Astrocyte (in vitro differentiated cells and primary cell): ENCODE data around the gene DNTT. TPM values are rescaled to one million over a fixed set of nuclear protein-coding genes. Genes with fewer than 3 reads are reported as not detected.

Experiments used
- DNase-seq: peaks from one replicate; pipeline ENCODE4 v3.0.0-alpha.2; 2010; ENCODE audit warnings: low read depth
- FAIRE-seq: peaks from 2 replicates; lab custom pipeline; 2011; peaks lifted over from hg19 to GRCh38; lab: Jason Lieb, UNC
- H2AFZ ChIP-seq: 2 replicates; pipeline ENCODE4 v1.6.0; 2012; ENCODE audit warnings: low read depth, low read length, inconsistent platforms
- H3K27ac ChIP-seq: 2 replicates; pipeline ENCODE4 v1.5.1; 2011; ENCODE audit warnings: low read depth, low read length, inconsistent platforms
- H3K27me3 ChIP-seq: 2 replicates; pipeline ENCODE4 v1.6.0; 2011; ENCODE audit warnings: low read length, inconsistent platforms; ENCODE audit not compliant: insufficient read depth
- H3K36me3 ChIP-seq: 2 replicates; pipeline ENCODE4 v1.5.1; 2011; ENCODE audit warnings: low read length, inconsistent platforms; ENCODE audit not compliant: insufficient read depth
- H3K4me1 ChIP-seq: 2 replicates; pipeline ENCODE4 v1.5.1; 2011; ENCODE audit warnings: low read length, inconsistent platforms; ENCODE audit not compliant: insufficient read depth
- H3K4me2 ChIP-seq: 2 replicates; pipeline ENCODE4 v1.6.0; 2012; ENCODE audit warnings: low read length, inconsistent platforms
- H3K4me3 ChIP-seq: 2 replicates; pipeline ENCODE4 v1.5.1; 2011; ENCODE audit warnings: low read depth, mild to moderate bottlenecking, low read length, inconsistent platforms; ENCODE audit not compliant: insufficient read depth
- H3K79me2 ChIP-seq: 2 replicates; pipeline ENCODE4 v1.6.0; 2012; ENCODE audit warnings: mild to moderate bottlenecking, low read length, inconsistent platforms; ENCODE audit not compliant: insufficient read depth
- H3K9ac ChIP-seq: 2 replicates; pipeline ENCODE4 v1.6.0; 2012; ENCODE audit warnings: mild to moderate bottlenecking, low read length, inconsistent platforms
- H3K9me3 ChIP-seq: 2 replicates; pipeline ENCODE4 v1.5.1; 2012; ENCODE audit warnings: low read depth, mild to moderate bottlenecking, low read length, inconsistent platforms; ENCODE audit not compliant: insufficient read depth
- H4K20me1 ChIP-seq: 2 replicates; pipeline ENCODE4 v1.6.0; 2012; ENCODE audit warnings: low read length, inconsistent platforms; ENCODE audit not compliant: insufficient read depth
- H3K27ac Mint-ChIP-seq: one replicate; pipeline ENCODE4 v1.8.0; 2021; ENCODE audit warnings: mild to moderate bottlenecking, mixed read lengths; ENCODE audit not compliant: unreplicated experiment
- H3K27me3 Mint-ChIP-seq: one replicate; pipeline ENCODE4 v1.8.0; 2021; ENCODE audit warnings: low read depth, mixed read lengths; ENCODE audit not compliant: unreplicated experiment
- H3K36me3 Mint-ChIP-seq: one replicate; pipeline ENCODE4 v1.8.0; 2021; ENCODE audit warnings: low read depth, mixed read lengths; ENCODE audit not compliant: unreplicated experiment
- H3K4me1 Mint-ChIP-seq: one replicate; pipeline ENCODE4 v1.8.0; 2021; ENCODE audit warnings: low read depth, mixed read lengths; ENCODE audit not compliant: unreplicated experiment
- H3K4me3 Mint-ChIP-seq: one replicate; pipeline ENCODE4 v1.8.0; 2021; ENCODE audit warnings: mild to moderate bottlenecking, moderate library complexity, mixed read lengths; ENCODE audit not compliant: unreplicated experiment
- H3K9me3 Mint-ChIP-seq: one replicate; pipeline ENCODE4 v1.8.0; 2021; ENCODE audit warnings: mild to moderate bottlenecking, mixed read lengths; ENCODE audit not compliant: unreplicated experiment
- EZH2 ChIP-seq: IDR thresholded peaks from 2 replicates; pipeline ENCODE4 v1.6.1; 2012; ENCODE audit warnings: mild to moderate bottlenecking, low read length, inconsistent platforms; ENCODE audit not compliant: insufficient read depth
- total RNA-seq: library from RNA; stranded (reverse); gene quantifications from 2 replicates; pipeline ENCODE4 v1.2.1, GENCODE V29; 2021
- TF ChIP-seq, protein P1 (sequence below): IDR thresholded peaks from 2 replicates; pipeline ENCODE4 v1.5.1; 2011; ENCODE audit warnings: low read depth, mild to moderate bottlenecking, inconsistent platforms, low read length, moderate library complexity; ENCODE audit not compliant: insufficient read depth

Gene DNTT
- total RNA-seq, 1 donor from 2014 or later: not detected

DNA sequence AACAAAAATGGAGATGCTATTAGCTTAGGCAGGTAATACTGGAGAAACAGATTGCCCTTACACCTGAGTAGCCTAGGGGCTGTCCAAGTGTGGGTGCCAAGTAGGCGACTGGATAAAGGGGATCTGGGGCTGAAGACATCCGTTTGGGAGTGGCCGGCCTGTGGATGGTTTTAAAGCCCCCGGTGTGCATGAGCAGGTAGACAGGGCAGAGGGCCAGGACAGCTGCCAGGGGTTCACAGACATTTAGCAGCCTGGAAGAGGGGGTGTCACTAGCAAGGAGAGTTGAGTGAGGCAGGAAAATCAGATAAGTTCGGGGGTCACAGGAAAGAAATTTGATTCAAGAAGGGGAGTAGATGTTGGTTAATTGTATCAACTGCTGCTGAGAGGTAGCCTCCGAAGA is 56.1 kb downstream of the DNTT start:
- no peak for DNase-seq
- no peak overlapping the region for H3K4me3 Mint-ChIP-seq

DNA sequence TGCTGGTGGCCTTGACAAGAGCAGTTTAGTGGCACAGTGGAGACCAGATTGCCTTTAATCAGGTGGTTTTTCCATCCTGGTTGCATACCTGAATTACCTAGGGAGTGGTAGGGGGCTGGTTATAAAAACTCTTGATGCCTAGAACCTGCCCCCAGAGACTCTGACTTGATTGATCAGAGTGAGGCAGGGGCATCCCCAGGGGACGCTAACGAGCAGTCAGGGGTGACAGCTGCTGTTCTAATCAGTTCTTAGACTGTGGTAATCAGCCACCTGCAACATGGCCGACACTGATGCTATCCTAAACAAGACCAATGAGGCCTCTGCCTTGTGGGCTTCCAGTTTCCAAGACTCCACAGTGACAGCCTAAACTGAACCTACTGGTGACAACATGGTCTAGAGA is 56.5 kb downstream of the DNTT start:
- H3K4me1 Mint-ChIP-seq: no peaks in the 10 kb centered on the region
- Histone ChIP-seq H4K20me1 (no peaks in the 10 kb centered on the region), H3K9me3 (no peaks in the 10 kb centered on the region), H2AFZ (no peak overlapping the region), H3K36me3 (no peaks in the 10 kb centered on the region), H3K79me2 (no peaks in the 10 kb centered on the region), H3K27ac (no peak overlapping the region), H3K4me1 (no peaks in the 10 kb centered on the region), H3K4me3 (no peak overlapping the region), H3K9ac (no peak overlapping the region), H3K27me3 (no peaks in the 10 kb centered on the region), H3K4me2 (no peak overlapping the region)
- peaks cover 5% of the 10 kb centered on the region for H3K9me3 Mint-ChIP-seq
- peaks cover 15% of the 10 kb centered on the region for H3K27me3 Mint-ChIP-seq
- TF ChIP-seq EZH2: no peak
- TF ChIP-seq, protein P1, sequence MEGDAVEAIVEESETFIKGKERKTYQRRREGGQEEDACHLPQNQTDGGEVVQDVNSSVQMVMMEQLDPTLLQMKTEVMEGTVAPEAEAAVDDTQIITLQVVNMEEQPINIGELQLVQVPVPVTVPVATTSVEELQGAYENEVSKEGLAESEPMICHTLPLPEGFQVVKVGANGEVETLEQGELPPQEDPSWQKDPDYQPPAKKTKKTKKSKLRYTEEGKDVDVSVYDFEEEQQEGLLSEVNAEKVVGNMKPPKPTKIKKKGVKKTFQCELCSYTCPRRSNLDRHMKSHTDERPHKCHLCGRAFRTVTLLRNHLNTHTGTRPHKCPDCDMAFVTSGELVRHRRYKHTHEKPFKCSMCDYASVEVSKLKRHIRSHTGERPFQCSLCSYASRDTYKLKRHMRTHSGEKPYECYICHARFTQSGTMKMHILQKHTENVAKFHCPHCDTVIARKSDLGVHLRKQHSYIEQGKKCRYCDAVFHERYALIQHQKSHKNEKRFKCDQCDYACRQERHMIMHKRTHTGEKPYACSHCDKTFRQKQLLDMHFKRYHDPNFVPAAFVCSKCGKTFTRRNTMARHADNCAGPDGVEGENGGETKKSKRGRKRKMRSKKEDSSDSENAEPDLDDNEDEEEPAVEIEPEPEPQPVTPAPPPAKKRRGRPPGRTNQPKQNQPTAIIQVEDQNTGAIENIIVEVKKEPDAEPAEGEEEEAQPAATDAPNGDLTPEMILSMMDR: no peak
- no peaks in the 10 kb centered on the region for H3K36me3 Mint-ChIP-seq
- no peak for DNase-seq
- H3K4me3 Mint-ChIP-seq: no peak overlapping the region
- no peak overlapping the region for H3K27ac Mint-ChIP-seq
- no peak for FAIRE-seq

More for the DNA sequence above, 56.1 kb downstream of the DNTT start:
- H3K9me3 ChIP-seq: no peaks in the 10 kb centered on the region
- no peak overlapping the region for H3K27ac Mint-ChIP-seq
- no peaks in the 10 kb centered on the region for H4K20me1 ChIP-seq
- H3K9ac ChIP-seq: no peak overlapping the region
- no peaks in the 10 kb centered on the region for H3K4me1 Mint-ChIP-seq
- H3K36me3 Mint-ChIP-seq: no peaks in the 10 kb centered on the region
- H3K4me3 ChIP-seq: no peak overlapping the region
- H3K4me2 ChIP-seq: no peak overlapping the region
- peaks cover 6% of the 10 kb centered on the region for H3K9me3 Mint-ChIP-seq
- no peak for FAIRE-seq
- TF ChIP-seq, protein P1: no peak
- TF ChIP-seq EZH2: no peak
- no peaks in the 10 kb centered on the region for H3K79me2 ChIP-seq
- H3K27me3 ChIP-seq: no peaks in the 10 kb centered on the region
- no peak overlapping the region for H3K27ac ChIP-seq
- no peaks in the 10 kb centered on the region for H3K4me1 ChIP-seq
- H3K27me3 Mint-ChIP-seq: peaks cover 16% of the 10 kb centered on the region
- no peaks in the 10 kb centered on the region for H3K36me3 ChIP-seq
- H2AFZ ChIP-seq: no peak overlapping the region

DNA sequence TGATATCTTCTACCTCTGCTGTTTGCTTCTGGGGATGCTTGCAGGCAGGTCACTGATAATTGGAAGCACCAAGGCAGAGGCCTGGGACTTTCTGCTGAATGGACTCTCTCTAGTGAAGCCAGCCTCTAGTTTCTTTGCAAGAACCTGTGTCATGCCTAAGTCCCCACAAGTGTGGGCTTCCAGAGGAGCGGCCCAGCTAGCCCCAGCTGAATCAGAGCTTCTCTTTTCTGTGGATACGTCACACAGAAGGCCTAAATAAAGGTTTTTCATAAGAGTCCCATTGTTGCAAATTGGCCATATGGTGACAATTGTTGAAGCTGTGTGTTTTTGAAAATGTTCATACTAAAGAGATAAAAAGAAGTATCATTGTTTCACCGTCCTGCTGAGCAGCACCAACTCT is 61.3 kb downstream of the DNTT start:
- no peak for FAIRE-seq
- no peaks in the 10 kb centered on the region for H3K36me3 Mint-ChIP-seq
- TF ChIP-seq EZH2: no peak
- TF ChIP-seq, protein P1: no peak

More for the DNA sequence above, 61.3 kb downstream of the DNTT start:
- Mint-ChIP-seq H3K9me3 (no peaks in the 10 kb centered on the region), H3K4me1 (peaks cover 5% of the 10 kb centered on the region), H3K27ac (no peak overlapping the region), H3K4me3 (no peak overlapping the region), H3K27me3 (peaks cover 2% of the 10 kb centered on the region)
- H3K9ac ChIP-seq: no peak overlapping the region
- no peak for DNase-seq
- H3K27ac ChIP-seq: no peak overlapping the region
- peaks cover 4% of the 10 kb centered on the region for H3K27me3 ChIP-seq
- no peak overlapping the region for H2AFZ ChIP-seq
- no peaks in the 10 kb centered on the region for H3K79me2 ChIP-seq
- H3K36me3 ChIP-seq: no peaks in the 10 kb centered on the region
- no peak overlapping the region for H3K4me2 ChIP-seq
- H3K4me3 ChIP-seq: no peak overlapping the region
- no peaks in the 10 kb centered on the region for H4K20me1 ChIP-seq
- no peaks in the 10 kb centered on the region for H3K4me1 ChIP-seq
- H3K9me3 ChIP-seq: no peaks in the 10 kb centered on the region
